ENCODE measurements around the gene SRSF2.
A peak's percentile ranks its signal among the peaks of the same experiment; 100 is the strongest.

- TF ChIP-seq POLR2AphosphoS5 (IDR thresholded peaks at IDR 0.05; ENCODE audit: low read depth, low read length): no peak
- TF ChIP-seq POLR2A (IDR thresholded peaks at IDR 0.05; ENCODE audit: low read depth, low read length): no peak
- peak; percentile 61 for TF ChIP-seq SPI1 (IDR thresholded peaks at IDR 0.05; ENCODE audit: low read depth, low read length)
- TF ChIP-seq TAF1 (IDR thresholded peaks at IDR 0.05; ENCODE audit: low read depth, low read length): no peak
- no peak for TF ChIP-seq POU2F2 (IDR thresholded peaks at IDR 0.05; ENCODE audit: low read depth, low read length)
- no peak for TF ChIP-seq PAX5 (IDR thresholded peaks at IDR 0.05; ENCODE audit: insufficient read depth, low read length, severe bottlenecking)
Observed at GRCh38 chr17:76738468-76738850, 1.3 kb upstream of the SRSF2 start.
